Measurements from ENCODE around the gene BAK1.
A peak's percentile ranks its signal among the peaks of the same experiment; 100 is the strongest.

BAK1 gene

GRCh38 chr6:33579828-33580714 is at the start of gene BAK1:
TSS of gene BAK1 (minus strand) at chr6:33580276. CDS start at chr6:33577604, 2,672 bp downstream.
- peaks cover 27 to 53% of the 10 kb centered on the region in 2 donors for H3K4me1 Mint-ChIP-seq

GRCh38 chr6:33628401-33628964 is 48.4 kb upstream of the BAK1 start:
- DNase-seq (no peak), ATAC-seq (replicated peaks) (no peak)
- no peak overlapping the region for H3K4me3 Mint-ChIP-seq
- peaks cover 21 to 33% of the 10 kb centered on the region in 2 donors for H3K36me3 Mint-ChIP-seq
- peaks cover 0 to 5% of the 10 kb centered on the region in 2 donors for H3K9me3 Mint-ChIP-seq
- no peaks in the 10 kb centered on the region for H3K27me3 Mint-ChIP-seq
- H3K27ac Mint-ChIP-seq = no peak overlapping the region
- H3K4me1 Mint-ChIP-seq = peaks cover 47 to 71% of the 10 kb centered on the region in 2 donors

More at GRCh38 chr6:33579828-33580714, at the start of gene BAK1:
- H3K4me3 Mint-ChIP-seq = peak within 1 kb of the TSS; percentile 80 to 95
- DNase-seq = peak; percentile 81
- peaks cover 27 to 39% of the 10 kb centered on the region in 2 donors for H3K36me3 Mint-ChIP-seq
- no peaks in the 10 kb centered on the region for H3K9me3 Mint-ChIP-seq
- H3K27ac Mint-ChIP-seq = peak within 1 kb of the TSS; percentile 93
- peak; percentile 99 for ATAC-seq (replicated peaks)
- no peaks in the 10 kb centered on the region for H3K27me3 Mint-ChIP-seq

GRCh38 chr6:33627876-33628275 is 47.8 kb upstream of the BAK1 start:
- no peaks in the 10 kb centered on the region for H3K27me3 Mint-ChIP-seq
- H3K27ac Mint-ChIP-seq = no peak overlapping the region
- H3K4me1 Mint-ChIP-seq = peaks cover 46 to 72% of the 10 kb centered on the region in 2 donors
- no peak for ATAC-seq (replicated peaks)
- DNase-seq = no peak
- peaks cover 0 to 3% of the 10 kb centered on the region in 2 donors for H3K9me3 Mint-ChIP-seq
- no peak overlapping the region for H3K4me3 Mint-ChIP-seq
- H3K36me3 Mint-ChIP-seq = peaks cover 20 to 33% of the 10 kb centered on the region in 2 donors

DNA sequence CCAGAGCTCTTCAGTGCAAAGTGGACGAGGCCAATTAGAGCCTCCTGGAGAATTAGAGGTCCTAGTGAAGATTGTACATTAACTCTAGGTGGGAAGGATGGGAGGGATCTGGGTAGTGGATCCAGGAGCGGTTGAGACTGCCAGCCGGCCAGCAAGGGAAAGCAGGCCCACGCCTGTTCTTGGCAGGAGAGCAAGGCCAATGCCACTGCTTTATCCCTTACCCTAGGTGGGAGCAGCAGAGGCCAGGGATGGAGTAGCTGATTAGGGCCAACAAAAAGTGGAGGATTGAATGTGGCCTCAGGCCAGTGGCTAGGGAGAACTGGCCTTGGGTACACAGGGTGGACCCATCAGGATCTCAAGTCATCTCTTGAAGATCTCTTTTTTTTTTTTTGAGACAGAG is 44.8 kb upstream of the BAK1 start:
- H3K27me3 Mint-ChIP-seq = no peaks in the 10 kb centered on the region
- no peak for ATAC-seq (replicated peaks)
- H3K36me3 Mint-ChIP-seq = peaks cover 13 to 19% of the 10 kb centered on the region in 2 donors
- H3K9me3 Mint-ChIP-seq = no peaks in the 10 kb centered on the region
- H3K4me3 Mint-ChIP-seq = no peak overlapping the region
- H3K4me1 Mint-ChIP-seq = peaks cover 43 to 66% of the 10 kb centered on the region in 2 donors
- peak overlapping the region; percentile 71 for H3K27ac Mint-ChIP-seq
- DNase-seq = no peak

GRCh38 chr6:33623895-33624381 is 43.9 kb upstream of the BAK1 start:
- H3K4me3 Mint-ChIP-seq = peak overlapping the region; percentile 3 to 31
- no peak for DNase-seq
- H3K27ac Mint-ChIP-seq = no peak overlapping the region
- H3K27me3 Mint-ChIP-seq = no peaks in the 10 kb centered on the region
- H3K36me3 Mint-ChIP-seq = peaks cover 13 to 19% of the 10 kb centered on the region in 2 donors
- H3K9me3 Mint-ChIP-seq = no peaks in the 10 kb centered on the region
- H3K4me1 Mint-ChIP-seq = peaks cover 45 to 70% of the 10 kb centered on the region in 2 donors
- ATAC-seq (replicated peaks) = no peak

GRCh38 chr6:33622456-33623431 is 42.7 kb upstream of the BAK1 start:
- peak overlapping the region; percentile 90 to 93 for H3K4me3 Mint-ChIP-seq
- no peak for ATAC-seq (replicated peaks)
- H3K4me1 Mint-ChIP-seq = peaks cover 39 to 59% of the 10 kb centered on the region in 2 donors
- DNase-seq = no peak
- peaks cover 11 to 15% of the 10 kb centered on the region in 2 donors for H3K36me3 Mint-ChIP-seq
- no peaks in the 10 kb centered on the region for H3K27me3 Mint-ChIP-seq
- no peaks in the 10 kb centered on the region for H3K9me3 Mint-ChIP-seq
- peak overlapping the region; percentile 84 for H3K27ac Mint-ChIP-seq

- H3K4me1 Mint-ChIP-seq = peaks cover 36 to 55% of the 10 kb centered on the region in 2 donors
- H3K9me3 Mint-ChIP-seq = no peaks in the 10 kb centered on the region
- ATAC-seq (replicated peaks) (peak; percentile 33 to 35), DNase-seq (no peak)
- H3K36me3 Mint-ChIP-seq = peaks cover 9 to 15% of the 10 kb centered on the region in 2 donors
- H3K27me3 Mint-ChIP-seq = no peaks in the 10 kb centered on the region
- peak overlapping the region; percentile 90 to 93 for H3K4me3 Mint-ChIP-seq
- H3K27ac Mint-ChIP-seq = peak overlapping the region; percentile 84
Measured at GRCh38 chr6:33621711-33622388, 41.8 kb upstream of the BAK1 start.

GRCh38 chr6:33620856-33621710 is 41.0 kb upstream of the BAK1 start, which contains the start of gene ITPR3:
TSS of gene ITPR3 (plus strand) at chr6:33621322. CDS start at chr6:33621603, 281 bp downstream.
- Mint-ChIP-seq H3K9me3 (no peaks in the 10 kb centered on the region), H3K27ac (peak within 1 kb of the TSS; percentile 91), H3K27me3 (no peaks in the 10 kb centered on the region), H3K4me1 (peaks cover 36 to 55% of the 10 kb centered on the region in 2 donors), H3K36me3 (peaks cover 9 to 15% of the 10 kb centered on the region in 2 donors), H3K4me3 (peak within 1 kb of the TSS; percentile 91 to 93)
- DNase-seq = peak; percentile 59
- peak; percentile 82 to 87 for ATAC-seq (replicated peaks)

- peak in 1 of 2 donors; percentile 22 for ATAC-seq (replicated peaks)
- peaks cover 9 to 15% of the 10 kb centered on the region in 2 donors for H3K36me3 Mint-ChIP-seq
Measured at GRCh38 chr6:33620158-33620855, 40.2 kb upstream of the BAK1 start.

DNA sequence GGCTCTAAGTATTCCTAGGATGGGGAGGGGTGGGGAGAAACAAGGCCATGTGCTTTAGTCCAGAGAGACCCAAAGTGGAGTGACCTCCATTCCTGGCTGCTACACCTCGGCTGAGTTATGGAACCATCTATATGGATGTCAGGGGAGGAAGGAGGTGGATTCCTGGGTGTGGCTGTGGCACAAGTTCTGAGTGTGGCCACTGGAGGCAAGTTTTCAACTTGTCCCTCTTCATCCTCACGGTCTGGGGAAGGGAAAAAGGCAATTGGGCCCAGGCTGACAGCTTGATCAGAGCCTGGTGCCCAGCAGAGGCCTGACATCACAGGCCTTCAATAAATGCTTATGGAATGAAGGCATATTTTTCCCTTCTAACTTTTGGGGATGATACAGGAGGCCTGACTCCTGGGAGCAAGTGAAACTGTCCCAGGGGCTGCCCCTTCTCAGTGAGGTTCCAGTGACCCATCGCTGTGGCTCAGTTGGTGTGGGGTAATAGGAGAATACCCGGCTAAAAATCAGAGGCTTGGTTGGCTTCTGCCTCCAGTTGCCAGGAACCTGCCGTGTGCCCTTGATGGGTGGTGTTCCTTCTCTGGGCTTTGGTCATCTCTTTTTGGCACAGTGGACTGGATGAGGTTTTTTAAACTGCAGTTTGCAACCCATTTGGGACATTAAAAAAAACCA is 39.2 kb upstream of the BAK1 start:
- Mint-ChIP-seq H3K36me3 (peaks cover 3 to 9% of the 10 kb centered on the region in 2 donors), H3K4me1 (peaks cover 28 to 40% of the 10 kb centered on the region in 2 donors), H3K27me3 (no peaks in the 10 kb centered on the region), H3K9me3 (no peaks in the 10 kb centered on the region), H3K27ac (no peak overlapping the region), H3K4me3 (peak overlapping the region in 1 of 2 donors; percentile 93)
- no peak for DNase-seq
- ATAC-seq (replicated peaks) = no peak

More at GRCh38 chr6:33620158-33620855, 40.2 kb upstream of the BAK1 start:
- Mint-ChIP-seq H3K9me3 (no peaks in the 10 kb centered on the region), H3K4me1 (peaks cover 34 to 50% of the 10 kb centered on the region in 2 donors), H3K27me3 (no peaks in the 10 kb centered on the region), H3K27ac (peak overlapping the region; percentile 91), H3K4me3 (peak overlapping the region; percentile 91 to 93)
- DNase-seq = no peak

- Mint-ChIP-seq H3K36me3 (no peaks in the 10 kb centered on the region), H3K4me3 (no peak overlapping the region), H3K4me1 (peaks cover 8 to 16% of the 10 kb centered on the region in 2 donors), H3K9me3 (no peaks in the 10 kb centered on the region), H3K27ac (no peak overlapping the region), H3K27me3 (no peaks in the 10 kb centered on the region)
- ATAC-seq (replicated peaks) (no peak), DNase-seq (no peak)
Measured at GRCh38 chr6:33616913-33617312, 36.8 kb upstream of the BAK1 start.
